Superior temporal gyrus (tissue), 1 donor: Measurements from ENCODE around the gene ZDHHC21.

Source experiments
- DNase-seq: peaks from one replicate; pipeline ENCODE4 v3.0.0-alpha.2; 2016; ENCODE audit errors: extremely low spot score

ZDHHC21 gene

DNA sequence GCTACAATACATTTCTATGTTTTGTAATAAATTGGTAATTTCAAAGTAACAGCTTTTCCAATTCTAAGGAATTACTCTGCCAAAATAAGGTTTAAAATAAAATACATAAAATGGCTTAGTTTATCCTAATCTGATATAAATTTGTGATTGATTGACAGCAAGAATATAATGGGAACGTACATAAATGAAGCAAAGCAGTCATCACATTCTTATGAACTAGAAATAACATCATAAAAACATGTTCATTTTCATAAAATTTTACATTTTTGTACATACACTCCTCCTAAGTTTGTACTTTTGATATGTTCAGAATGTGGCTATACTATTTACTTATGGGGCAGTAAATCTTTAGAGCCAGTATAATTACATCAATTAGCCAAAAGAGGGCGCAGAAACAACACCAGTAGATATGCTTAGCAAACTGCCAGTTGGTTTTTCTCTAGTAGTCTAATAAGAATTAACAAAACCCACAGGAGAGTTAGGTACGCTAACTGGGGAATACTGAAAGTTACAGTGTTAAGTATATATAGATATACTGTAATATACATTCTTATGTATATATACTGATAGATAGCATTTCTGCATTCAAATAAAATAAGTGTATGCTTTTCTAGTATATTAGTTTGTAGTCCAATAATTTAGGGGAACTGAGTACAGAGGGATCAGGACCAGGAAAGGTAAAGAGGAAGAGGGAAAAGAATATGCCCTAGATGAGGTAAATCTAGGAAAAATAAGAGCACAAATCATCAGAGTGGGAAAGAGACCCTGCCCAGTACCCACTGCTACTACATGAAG, 76.8 kb downstream of the ZDHHC21 start:
- peak; percentile 84 for DNase-seq

DNA sequence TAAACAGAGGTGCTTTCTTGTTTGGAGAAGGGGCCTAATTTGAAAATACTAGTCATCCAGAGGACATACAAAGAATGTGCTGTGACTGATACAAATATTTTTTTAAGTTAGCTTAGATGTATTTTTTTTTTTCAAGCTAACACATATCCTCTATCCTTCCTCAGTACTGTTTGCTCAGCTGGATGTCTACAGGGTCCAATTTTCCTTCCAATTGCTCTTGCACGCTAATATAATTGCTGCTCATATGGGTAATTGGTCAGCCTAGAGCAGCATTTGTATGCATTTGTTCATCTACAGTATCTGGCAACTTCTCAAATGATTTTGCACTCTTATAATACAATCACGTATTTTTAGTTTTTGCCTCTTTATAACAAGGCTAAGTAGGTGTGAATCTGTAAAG, 84.7 kb downstream of the ZDHHC21 start:
- no peak for DNase-seq

DNA sequence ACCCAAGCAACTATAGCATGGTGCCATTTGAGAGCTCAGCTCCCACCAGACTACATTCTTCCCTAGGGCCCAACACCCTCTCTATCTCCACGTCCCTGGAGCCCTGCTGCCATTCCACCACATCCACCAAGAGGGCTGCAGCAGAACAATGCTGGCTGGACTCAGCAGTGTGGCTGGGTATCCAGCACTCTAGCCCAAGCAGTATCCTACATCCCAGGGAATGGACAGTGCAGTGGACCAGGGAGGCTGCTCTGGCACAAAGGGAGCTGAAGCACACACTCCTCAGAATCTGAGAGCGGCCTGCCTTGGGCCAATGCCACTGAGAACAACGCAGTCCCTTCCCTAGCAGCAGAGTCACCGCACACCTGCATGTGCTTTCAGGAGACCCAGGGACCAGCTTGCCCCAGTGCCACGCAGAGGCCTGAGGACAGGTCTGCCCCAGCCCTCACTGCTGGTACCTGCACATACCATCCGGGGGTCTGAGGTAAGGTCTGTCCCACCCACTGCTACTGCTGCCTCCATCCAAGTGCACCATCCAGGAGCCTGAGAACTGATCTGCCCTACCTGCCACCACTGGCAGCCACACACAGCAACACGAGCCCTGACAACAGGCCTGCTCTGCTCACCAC, 95.9 kb downstream of the ZDHHC21 start:
- DNase-seq: no peak

DNA sequence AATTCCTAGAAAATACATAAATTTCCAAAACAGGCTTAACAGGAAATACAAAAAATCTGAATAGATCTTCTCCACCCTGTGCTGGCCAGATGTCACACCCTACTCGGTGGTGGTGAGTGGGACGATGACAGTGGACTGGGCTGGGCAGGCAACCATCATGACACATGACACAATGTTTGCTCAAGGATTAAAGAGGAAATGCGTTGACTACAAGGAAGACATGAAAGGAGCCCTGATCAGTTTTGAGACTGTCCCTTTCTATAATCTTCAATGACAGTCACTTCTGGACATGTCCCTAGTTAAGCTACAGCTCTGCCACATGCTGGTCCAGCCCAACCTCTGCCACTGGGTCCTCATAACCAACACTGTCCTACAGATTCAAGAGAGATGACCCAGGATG, 99.8 kb downstream of the ZDHHC21 start:
- DNase-seq: no peak

DNA sequence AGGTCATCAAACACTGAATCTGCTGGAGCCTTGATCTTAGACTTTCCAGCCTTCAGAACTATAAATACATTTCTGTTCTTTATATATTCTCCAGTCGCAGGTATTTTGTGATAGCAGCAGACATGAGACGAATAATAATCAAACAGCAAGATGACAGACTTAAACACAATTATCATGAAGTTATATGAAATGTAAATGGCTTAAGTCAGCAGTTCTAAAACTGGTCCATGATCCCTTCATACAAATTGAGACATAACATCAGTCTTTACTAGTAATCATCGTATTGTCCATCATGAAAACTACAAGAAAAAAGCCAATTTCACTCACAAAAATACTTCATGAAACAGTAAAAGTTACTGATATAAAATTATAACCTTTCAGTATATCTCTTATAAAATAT, 101.8 kb downstream of the ZDHHC21 start:
- no peak for DNase-seq

DNA sequence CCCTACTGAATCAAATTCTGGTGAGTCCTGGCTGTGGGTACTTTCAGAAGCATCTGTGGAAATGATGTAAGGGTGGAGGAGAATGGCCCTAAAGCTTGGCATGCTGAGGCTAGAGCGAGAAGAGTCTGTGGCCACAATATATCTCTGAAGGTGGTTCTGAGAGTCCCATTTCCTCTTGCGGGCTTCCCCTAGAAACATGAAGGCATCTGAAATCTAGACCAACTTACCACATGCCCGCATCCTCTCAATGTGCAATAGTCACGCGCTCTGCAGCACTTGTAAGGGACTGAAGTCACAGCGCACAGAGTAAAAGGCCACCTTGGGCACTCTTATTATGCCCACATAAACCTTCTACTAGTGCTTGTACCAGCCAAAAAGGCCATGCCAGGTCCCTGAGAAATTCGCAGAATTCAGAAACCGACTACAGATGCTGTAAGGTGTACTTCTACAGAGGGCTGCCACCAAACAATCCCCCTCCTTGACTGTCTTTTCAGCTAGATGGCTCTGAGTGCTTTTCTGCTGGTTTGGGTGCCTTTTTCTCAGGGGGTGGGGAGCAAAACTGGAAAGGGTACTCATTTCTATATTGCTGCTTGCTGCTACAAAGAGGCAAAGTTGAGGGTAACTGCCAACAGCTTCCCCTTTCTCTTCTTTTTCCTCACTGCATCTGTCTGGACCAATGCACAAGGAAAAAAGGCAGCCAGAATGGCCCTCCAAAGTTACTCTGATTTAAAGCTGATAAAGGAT, 107.3 kb downstream of the ZDHHC21 start:
- DNase-seq: no peak

DNA sequence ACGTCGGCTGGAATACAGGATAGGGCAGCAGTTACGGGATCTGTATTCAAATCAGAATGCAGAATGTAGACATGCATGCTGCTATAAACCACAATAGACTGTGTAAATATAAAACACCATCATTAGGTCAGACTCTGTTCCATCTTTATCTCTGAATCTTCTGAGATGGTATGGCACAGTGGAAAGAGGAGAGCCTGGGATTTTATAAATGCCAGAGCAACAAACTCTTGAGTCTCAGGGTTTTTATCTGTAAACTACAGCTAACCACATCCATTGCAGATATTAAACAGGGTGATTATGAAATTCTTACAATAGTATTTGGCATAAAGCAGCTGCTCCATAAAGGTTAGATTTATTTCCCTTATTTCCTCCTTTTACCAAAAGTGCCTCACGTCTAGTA, 108.7 kb downstream of the ZDHHC21 start:
- no peak for DNase-seq

DNA sequence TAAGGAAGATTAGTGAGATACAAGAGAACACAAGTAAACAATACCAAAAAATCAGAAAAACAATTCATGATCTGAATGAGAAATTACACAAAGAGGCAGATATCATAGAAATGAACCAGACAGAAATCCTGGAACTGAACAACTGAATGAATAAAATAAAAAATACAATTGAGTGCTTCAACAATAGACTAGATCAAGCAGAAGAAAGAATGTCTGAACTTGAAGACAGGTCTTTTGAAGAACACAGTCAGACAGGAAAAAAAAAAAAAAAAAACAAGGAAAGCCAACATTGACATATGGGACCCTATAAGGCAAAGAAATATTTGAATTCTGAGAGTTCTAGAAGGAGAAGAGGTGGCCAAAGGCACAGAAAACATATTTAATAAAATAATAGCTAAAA, 115.2 kb downstream of the ZDHHC21 start:
- no peak for DNase-seq

DNA sequence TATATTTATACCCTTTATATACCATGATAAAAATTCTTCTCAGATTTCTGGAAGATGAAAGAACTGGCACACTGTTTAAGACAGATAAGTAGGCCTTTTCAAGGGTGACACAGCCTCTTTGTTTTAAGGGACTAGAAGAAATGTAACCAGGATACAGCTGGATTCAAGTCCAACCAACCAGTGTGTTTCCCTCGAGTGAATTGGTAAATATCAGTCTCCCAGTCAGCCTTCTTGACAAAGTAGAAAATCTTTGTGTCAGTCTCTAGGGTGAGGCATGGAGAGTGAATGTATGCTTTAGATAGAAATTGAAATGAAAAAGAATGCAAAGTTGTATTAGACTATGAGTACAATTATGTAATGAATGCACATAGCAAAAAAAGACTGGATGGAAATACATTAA, 119.1 kb downstream of the ZDHHC21 start:
- DNase-seq: no peak

DNA sequence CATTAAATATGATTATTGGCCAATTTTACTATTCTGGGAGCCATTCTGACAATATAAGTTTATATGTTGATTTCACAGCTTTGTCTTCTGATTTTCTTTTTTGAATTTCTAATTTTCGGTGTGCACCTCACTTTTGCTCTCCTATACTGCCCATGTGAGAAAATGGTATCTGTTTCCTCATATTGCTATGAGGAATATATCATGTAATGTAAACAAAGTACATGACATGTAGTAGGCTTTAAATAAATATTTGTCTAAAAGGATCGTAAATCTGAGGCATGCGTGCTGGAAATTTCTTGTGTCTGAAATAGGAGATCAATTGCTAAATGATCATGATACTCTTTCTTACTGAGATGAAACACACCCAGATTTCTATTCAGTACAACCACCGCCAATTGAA, 119.9 kb downstream of the ZDHHC21 start:
- no peak for DNase-seq

DNA sequence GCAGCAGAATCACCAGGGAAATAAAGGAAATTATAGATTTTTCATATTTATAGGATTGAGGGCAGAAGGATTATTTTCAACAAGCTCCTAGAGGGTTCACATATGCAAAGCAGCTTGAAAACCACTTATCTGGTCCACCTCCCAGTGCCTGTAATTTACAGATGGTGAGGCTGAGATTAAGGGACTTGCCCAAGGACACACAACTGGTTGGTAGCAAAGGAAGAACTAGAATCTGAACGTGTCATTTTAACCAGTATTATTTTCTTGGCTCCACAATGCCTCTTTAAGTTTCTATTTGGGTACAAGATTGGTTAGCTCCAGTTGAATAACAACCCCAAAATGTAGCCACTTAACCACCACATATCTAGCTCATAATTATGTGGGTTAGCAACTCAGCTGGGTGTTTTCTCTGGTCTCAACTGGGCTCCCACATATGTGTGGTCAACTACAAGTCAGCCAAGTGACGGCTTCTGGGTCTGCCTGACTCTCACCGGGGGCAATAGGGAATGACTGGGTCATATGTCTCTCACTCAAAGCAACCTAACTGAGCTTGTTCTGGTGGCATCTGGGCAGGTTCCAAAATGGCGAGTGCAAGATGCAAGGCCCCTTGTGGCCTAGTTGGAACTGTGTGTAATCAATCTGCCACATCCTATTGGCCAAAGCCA, 127.7 kb downstream of the ZDHHC21 start:
- no peak for DNase-seq

DNA sequence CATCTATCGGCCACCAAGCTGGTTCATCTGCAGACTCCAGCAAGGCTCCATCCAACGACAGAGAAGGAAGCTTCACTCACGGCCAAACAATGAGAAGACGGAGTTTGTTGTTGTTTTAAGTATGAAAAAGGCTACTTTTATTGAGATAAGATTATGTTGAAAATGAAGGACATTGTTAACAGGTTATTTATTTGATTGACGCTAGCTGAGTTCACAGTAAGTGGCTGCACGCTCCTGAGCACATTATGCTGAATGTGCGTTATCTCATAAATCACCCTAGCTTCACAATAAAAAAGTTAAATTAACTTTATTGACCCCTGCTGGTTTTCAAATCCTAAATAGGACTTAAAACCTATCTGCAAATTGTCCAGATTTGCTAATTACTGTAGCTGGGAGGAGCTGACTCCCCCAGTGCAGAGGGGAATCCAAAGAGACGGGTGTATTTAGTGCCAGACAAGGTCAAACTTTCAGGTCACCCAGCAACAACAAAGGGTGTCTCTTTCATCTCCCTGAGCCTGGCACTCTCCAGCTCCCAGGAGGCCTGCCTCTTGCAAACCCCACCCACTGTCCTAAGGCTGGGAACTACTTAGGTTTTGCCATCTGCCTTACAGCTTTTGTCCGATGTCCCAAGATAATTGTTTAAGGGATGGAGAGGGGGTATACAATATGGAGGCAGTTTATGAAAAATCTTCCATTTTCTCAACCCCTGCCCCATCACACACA, 129.2 kb downstream of the ZDHHC21 start:
- DNase-seq: no peak

DNA sequence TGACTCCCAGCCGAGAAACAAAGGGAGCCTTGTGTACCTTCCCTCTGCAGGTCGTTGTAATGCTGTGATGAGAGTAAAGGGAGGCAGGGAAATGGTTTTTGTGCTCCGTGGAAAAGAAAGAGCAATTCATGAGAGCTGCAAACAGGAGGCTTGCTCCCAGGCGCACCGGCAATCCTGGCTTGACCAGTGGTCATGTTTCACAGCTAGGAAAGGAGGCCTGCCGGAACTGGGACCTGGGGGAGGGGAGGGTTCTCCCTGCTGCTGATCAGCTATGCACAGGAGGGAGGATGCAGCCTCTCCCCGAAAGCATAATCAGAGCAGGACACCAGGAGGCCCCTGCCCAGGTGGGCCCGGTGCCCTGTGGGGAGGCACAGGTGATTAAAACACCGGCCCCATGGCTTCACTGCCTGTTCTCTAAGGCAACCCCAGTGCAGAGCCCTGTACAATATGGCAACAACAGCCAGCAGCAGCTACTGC, 131.3 kb downstream of the ZDHHC21 start:
- no peak for DNase-seq
